Nucleus accumbens (tissue), 56 donors: ENCODE measurements around the gene RASGRP2.

Experiments used
- DNase-seq, 56 donors: peaks; one replicate each; lab custom pipeline; 2025; lab: John Stamatoyannopoulos, UW

RASGRP2 gene

GRCh38 chr11:64722141-64723065 lies 21.5 kb downstream of the RASGRP2 start:
- DNase-seq = no peak

- no peak for DNase-seq
Observed at GRCh38 chr11:64721359-64721699, 22.6 kb downstream of the RASGRP2 start.

DNA sequence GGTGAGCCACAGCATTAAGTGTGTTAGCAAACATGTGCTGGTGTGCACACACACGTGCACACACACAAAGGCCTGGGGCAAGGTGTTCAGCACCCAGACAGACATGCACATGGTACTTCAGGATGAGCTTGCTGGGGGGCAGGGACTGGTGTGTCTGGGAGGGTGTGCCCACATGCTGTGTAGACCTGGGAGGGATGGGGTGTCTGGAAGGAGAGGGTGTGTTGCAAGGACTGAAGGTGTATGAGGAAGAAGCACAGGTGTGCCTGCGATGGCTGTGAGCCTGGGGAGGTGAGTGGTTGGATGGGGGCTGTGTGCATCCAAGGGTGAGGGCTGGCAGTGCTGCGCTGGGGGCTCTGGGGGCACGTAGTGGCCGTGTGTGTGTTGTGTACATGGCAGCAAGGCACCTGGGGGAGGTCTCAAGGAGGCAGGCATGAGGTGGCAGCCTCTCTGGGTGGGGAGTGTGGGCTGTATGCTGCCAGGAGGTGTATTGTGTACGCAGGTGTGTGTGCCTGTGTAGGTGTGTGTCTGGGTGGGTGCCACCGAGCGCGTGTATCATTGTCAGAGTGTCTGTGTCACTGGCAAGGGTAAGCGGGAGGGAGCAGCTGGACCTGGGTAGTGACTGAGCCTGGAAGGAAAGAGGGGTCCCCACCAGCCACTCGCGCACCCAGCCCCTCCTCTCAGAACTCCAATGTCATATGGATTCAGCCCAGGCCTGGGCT lies 23.1 kb downstream of the RASGRP2 start:
- DNase-seq = peak in 6 of 56 donors; percentile 22 to 53 (median 39)

DNA sequence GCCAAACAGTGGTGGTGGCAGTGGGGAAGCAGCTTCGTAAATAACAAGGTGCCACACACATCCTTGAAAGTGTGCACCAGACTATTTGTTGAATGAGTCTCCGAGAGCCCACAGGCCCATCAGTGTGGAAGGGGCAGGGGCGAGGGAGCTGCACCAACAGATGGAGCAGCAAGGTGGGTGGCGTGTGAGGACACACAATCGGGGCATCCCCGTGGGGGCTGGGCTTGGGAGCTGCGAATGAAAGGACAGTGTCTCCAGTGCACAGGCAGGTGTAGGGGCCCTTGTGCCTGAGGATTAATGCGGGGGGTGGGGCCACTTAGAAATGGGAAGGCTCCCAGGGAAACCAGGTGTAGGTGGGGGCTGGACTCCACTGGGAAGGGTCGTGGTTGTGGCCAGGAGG lies 23.8 kb downstream of the RASGRP2 start:
- no peak for DNase-seq

DNA sequence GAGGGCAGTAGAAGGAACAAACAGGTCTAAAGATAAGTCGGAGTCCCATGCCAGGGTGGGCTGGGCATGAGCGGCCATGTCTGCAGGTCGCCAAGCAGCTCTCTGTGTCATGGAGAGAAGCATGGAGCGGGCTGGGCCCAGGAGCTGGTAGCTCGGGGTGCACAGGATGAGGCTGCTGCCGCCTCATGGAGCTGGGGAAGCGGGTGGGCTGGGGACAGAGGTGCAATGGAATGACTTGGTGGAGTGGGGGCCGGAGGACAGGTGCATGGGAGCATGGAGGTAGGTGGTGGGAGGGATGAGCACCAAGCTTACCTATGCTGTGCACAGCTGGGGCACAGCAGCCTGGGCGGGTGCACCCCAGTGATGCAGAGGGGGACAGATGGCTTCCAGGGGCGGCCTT lies 24.5 kb downstream of the RASGRP2 start:
- no peak for DNase-seq

DNA sequence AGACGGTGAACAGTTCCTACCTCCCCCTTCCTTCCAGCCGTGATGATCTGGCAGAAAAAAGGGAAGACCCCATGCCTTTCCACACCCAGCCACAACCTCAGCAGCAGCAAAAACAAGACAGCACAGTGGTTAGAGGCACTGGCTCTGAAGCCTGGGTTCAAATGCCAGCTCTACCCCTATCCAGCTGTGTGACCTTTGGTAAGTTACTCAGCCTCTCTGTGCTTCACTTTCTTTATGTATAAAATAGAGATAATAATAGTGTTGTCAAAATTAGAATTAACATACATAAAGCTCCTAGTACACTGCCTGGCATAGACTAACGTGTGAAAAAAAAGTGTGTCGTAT lies 25.2 kb downstream of the RASGRP2 start:
- no peak for DNase-seq

GRCh38 chr11:64718084-64718779 lies 25.7 kb downstream of the RASGRP2 start:
- DNase-seq = no peak

GRCh38 chr11:64717268-64717578 lies 26.7 kb downstream of the RASGRP2 start:
- DNase-seq = no peak

- DNase-seq = no peak
Observed at GRCh38 chr11:64716473-64717267, 27.3 kb downstream of the RASGRP2 start.

- no peak for DNase-seq
Observed at GRCh38 chr11:64715756-64716472, 28.0 kb downstream of the RASGRP2 start.

DNA sequence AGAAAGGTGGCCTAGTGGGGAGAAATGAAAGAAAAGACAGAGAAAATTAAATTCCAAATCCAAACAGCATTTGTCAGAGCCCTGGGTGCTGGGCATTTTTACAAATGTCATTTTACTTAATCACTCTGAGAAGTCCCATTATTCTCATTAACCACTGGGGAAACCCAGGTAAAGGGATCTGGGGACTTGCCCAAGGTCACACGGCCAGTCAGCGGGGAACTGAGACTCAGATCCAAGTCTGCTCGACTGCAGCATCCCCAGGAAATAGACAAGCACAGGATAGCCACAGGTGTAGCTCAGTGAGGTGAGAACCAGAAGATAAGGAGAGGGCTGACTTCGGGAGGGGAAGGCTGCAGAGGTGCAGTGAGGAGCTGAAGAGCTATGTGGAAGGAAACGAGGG lies 28.8 kb downstream of the RASGRP2 start:
- no peak for DNase-seq

DNA sequence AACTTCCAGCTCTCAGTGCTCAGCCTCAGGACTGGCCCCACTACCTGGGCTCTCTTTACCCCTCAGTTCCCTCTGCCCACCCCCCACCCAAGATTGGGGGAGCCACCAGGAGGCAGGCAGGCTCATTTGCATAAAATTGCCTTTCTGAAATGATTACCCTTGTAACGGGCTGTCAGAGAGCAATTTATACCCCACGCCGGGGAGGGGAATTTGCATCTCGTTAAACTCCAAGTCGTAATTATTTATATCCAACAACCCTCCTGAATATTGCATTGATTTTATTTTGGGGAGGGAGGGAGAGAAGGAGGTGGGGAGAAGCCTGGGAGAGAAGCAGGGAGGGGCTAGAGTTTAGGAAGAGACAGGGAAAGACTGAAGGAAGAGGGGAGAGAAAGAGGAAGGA lies 29.3 kb downstream of the RASGRP2 start:
- DNase-seq = peak in 6 of 56 donors; percentile 18 to 60 (median 35)

DNA sequence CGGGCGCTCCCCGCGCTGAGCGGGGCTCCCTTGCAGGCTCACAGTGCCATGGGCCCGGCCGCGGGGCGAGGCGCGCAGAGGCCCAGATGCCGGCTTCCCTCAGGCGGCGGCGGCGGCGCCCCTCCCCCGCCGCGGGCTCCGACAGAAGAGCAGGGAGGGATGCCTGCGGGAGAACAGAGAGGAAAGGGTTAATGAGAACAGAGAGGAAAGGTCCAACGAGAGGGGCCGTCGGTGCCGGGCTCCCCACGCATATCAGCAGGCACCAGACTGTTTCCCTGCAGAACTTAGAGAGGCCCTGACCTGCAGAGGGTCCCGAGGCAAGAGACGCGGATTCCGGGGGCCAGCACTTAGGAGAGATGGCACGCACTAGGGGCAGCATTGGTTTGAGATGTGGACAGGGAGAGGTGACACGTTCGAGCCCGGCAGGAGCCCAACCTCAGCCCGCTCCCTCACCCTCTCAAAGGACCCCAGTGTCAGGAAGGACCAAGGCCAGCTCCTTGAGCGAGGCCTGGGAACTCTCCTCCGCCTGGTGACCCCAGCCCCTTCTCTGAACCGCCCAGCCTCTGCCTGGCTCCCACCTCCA lies 30.1 kb downstream of the RASGRP2 start:
- no peak for DNase-seq

- no peak for DNase-seq
Observed at GRCh38 chr11:64713016-64713707, 30.8 kb downstream of the RASGRP2 start.

DNA sequence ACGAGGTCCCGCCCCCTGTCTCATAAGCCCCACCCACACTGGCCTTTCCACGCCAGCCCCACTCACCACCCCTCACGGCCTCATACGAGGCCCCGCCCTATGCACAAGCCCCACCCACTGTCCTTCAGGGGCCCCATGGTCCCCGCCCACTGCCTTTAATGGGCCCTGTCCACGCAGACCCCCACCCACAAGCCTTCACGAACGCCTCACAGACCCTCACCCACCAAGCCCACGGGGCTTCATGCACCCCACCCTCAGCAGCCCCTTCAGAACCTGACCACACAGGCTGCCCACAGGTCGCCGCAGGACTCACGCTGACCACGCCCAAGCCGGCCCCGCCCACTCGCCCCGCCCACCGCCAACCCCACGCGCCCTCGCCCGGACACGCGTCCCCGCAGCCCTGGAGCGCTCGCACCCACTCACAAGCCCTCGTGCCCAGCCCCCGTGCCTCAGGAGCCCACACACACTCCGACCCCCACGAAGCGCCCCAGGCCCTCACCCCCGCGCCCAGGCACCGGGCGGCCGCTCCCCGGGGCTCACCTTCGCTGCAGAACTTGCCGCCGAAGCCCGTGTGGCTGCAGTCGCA lies 31.4 kb downstream of the RASGRP2 start:
- DNase-seq = peak in 1 of 56 donors; percentile 64

- DNase-seq = no peak
Observed at GRCh38 chr11:64711956-64712362, 32.0 kb downstream of the RASGRP2 start.

DNA sequence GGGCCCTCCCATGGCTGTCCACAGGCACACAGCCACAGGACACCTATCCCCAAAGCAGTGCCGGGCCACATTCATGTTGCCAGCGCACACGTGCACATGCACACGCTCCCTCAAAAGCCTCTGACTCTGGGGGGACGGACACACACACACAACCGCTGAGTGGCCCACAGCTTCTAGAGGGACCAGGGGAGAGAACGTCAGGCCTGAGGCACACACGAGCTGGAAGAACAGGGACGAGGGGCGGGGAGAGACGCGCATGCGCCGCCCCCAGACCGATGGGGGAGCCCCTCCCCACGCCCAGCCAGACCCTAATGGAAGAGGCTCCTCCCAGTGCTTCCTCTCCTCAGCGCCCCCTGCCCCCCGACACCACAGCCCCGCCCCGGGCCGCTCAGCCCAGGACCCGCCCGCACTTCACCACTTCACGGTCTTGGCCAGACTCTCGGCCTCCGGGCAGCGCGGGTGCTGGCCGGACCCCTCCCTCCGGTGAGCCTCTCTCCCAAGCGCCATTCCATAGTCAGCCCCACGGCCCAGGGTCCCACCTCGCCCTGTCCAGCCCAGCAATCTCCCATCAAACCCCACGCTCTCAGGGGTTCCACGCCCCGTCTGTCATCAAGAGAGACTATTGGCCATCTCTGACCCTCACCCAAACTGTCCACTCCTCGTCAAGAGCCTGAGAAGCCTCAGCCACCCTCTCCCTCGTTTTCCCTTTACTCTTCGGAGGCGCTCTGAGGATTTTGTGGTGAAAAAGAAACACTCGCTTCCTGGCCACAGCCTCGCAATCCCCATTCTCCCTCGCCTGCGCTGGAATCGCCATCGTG lies 32.6 kb downstream of the RASGRP2 start:
- peak in 1 of 56 donors; percentile 34 for DNase-seq
